GM21528 (cell line): ENCODE data around the gene RBM44.
"Not testable (repeated sequence)": the region's sequence is repeated elsewhere in the genome, so short reads cannot be mapped to it uniquely, and the experiment has no call there.

ENCODE experiments used
- ATAC-seq: cut with Tn5 transposase; IDR thresholded peaks from one replicate; pipeline ENCODE4 v1.9.1; 2021; ENCODE audit warnings: mild to moderate bottlenecking, moderate library complexity; ENCODE audit not compliant: unreplicated experiment, low FRiP score

The RBM44 gene

GRCh38 chr2:237798236-237799059 lies at the start of gene RBM44:
TSS of gene RBM44 (plus strand) at chr2:237798779. CDS start at chr2:237813610, 14,831 bp downstream.
- no peak for ATAC-seq

- ATAC-seq = no peak
Observed at GRCh38 chr2:237749002-237749401, 49.6 kb upstream of the RBM44 start.

GRCh38 chr2:237749961-237750360 lies 48.6 kb upstream of the RBM44 start:
- ATAC-seq = no peak

GRCh38 chr2:237750441-237750840 lies 48.1 kb upstream of the RBM44 start:
- not testable (repeated sequence) for ATAC-seq

- ATAC-seq = peak; percentile 92
Observed at GRCh38 chr2:237752761-237753165, 45.8 kb upstream of the RBM44 start.

- ATAC-seq = no peak
Observed at GRCh38 chr2:237754182-237754581, 44.4 kb upstream of the RBM44 start.

GRCh38 chr2:237754626-237755248 lies 43.8 kb upstream of the RBM44 start:
- no peak for ATAC-seq

GRCh38 chr2:237757616-237758015 lies 41.0 kb upstream of the RBM44 start:
- no peak for ATAC-seq

- ATAC-seq = no peak
Observed at GRCh38 chr2:237758185-237758584, 40.4 kb upstream of the RBM44 start.

- ATAC-seq = no peak
Observed at GRCh38 chr2:237759176-237759575, 39.4 kb upstream of the RBM44 start.

GRCh38 chr2:237760506-237761502 lies 37.8 kb upstream of the RBM44 start:
- ATAC-seq = no peak

GRCh38 chr2:237762291-237763182 lies 36.0 kb upstream of the RBM44 start:
- ATAC-seq = not testable (repeated sequence)

GRCh38 chr2:237763812-237764211 lies 34.8 kb upstream of the RBM44 start:
- no peak for ATAC-seq

- ATAC-seq = not testable (repeated sequence)
Observed at GRCh38 chr2:237765122-237765521, 33.5 kb upstream of the RBM44 start.

- ATAC-seq = no peak
Observed at GRCh38 chr2:237765875-237766274, 32.7 kb upstream of the RBM44 start.

- ATAC-seq = no peak
Observed at GRCh38 chr2:237766340-237766739, 32.2 kb upstream of the RBM44 start.

GRCh38 chr2:237772513-237772912 lies 26.1 kb upstream of the RBM44 start:
- ATAC-seq = no peak

GRCh38 chr2:237773826-237774225 lies 24.8 kb upstream of the RBM44 start:
- no peak for ATAC-seq

GRCh38 chr2:237774811-237775553 lies 23.6 kb upstream of the RBM44 start:
- no peak for ATAC-seq
